ENCODE measurements around the gene SPHK1. TPM values are rescaled to one million over a fixed set of nuclear protein-coding genes. Genes with fewer than 3 reads are reported as not detected.

Gene SPHK1
- total RNA-seq, 4 donors from 2014 or later = 1.3 to 11.6 (median 7.6) TPM

DNA sequence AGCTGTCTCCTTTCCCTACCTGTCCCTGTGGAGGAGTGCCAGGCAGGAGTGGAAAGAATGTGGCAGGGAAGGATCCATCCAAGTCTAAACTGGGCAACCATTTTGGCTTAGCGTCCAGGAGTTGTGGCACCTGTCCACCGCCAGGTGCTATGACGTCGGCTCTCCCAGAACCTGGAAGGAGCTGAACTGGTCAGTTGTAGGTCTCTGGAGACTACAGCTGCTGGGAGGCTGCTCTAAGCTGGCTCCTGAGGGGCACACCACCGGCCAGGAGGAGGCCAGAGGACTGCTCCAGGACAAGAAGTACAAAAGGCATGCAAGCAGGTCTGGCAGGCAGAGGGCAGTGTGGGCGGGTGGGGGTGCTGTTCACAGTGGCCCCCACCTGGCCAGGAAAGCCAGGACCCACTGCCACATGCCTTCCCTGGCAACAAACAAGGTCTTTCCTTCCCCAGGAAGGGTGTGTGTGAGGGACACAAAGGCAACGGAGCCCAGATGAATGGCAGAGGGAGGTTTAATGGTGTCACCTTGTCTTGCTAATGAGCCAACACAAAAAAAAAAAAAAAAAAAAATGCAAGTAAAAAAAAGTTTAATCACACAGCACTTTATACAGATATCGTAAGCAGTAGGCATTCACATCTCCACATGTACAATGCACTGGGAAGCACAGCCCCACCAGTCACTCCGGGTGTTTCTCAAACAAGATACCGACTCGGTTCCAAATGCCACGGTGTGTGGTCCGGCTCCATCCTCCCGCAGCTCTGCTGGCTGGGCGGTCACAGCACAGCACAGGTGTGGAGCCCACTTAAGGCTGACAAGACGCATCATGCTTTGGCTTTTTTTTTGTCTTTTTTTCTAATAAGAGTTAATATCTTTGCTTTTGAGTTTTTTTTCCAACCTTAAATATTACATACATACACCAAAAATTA, 4.8 kb downstream of the SPHK1 start:
- TF ChIP-seq, protein P1, sequence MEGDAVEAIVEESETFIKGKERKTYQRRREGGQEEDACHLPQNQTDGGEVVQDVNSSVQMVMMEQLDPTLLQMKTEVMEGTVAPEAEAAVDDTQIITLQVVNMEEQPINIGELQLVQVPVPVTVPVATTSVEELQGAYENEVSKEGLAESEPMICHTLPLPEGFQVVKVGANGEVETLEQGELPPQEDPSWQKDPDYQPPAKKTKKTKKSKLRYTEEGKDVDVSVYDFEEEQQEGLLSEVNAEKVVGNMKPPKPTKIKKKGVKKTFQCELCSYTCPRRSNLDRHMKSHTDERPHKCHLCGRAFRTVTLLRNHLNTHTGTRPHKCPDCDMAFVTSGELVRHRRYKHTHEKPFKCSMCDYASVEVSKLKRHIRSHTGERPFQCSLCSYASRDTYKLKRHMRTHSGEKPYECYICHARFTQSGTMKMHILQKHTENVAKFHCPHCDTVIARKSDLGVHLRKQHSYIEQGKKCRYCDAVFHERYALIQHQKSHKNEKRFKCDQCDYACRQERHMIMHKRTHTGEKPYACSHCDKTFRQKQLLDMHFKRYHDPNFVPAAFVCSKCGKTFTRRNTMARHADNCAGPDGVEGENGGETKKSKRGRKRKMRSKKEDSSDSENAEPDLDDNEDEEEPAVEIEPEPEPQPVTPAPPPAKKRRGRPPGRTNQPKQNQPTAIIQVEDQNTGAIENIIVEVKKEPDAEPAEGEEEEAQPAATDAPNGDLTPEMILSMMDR (IDR thresholded peaks at IDR 0.05; ENCODE audit: low read depth) = no peak

DNA sequence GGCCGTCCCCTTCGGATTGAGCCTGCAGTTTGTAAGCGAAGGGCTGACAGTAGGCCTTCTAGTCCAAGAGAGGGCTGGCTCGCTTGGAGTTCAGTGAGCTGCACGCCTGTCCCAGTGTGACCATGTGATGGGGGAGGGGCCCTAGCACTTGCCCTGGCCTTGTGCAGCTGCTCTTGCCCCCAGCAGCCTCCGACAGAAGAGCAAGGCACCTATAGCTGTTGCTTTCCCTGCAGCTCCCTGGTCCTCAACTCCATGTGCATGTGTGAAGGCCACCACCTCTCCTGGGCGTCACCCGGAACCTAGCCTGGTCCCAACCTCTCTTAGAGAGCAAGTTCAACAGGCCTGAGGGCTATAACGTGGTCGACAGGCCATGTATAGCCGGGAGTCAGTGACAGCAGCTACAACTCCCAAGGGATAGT, 5.6 kb downstream of the SPHK1 start:
- TF ChIP-seq, protein P1 (IDR thresholded peaks at IDR 0.05; ENCODE audit: low read depth) = no peak

DNA sequence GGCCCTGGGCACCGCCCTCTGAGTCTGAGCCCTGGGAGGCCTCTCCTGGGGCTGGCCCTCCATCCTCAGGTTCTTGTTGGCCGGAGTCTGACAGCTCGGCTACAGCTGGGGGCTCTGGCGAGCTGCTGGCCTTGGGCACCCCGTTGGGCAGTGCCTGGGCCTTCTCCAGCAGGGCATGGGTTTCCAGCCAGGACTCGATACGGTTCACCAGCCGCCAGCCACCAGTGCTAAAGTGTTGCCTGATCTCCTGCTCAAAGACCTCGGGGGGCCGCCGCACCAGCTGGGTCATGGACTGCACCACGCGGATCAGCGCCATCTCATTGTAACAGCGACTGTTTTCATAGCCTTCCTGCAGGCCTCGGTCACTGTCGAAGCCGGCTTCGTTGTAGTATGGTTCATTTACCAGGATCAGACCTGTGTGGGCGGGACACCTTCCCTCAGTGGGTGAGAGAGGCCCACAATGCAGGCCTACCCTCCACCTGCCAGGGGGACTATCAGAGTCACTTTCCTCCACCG, 6.8 kb downstream of the SPHK1 start:
- TF ChIP-seq, protein P1 (IDR thresholded peaks at IDR 0.05; ENCODE audit: low read depth) = no peak

DNA sequence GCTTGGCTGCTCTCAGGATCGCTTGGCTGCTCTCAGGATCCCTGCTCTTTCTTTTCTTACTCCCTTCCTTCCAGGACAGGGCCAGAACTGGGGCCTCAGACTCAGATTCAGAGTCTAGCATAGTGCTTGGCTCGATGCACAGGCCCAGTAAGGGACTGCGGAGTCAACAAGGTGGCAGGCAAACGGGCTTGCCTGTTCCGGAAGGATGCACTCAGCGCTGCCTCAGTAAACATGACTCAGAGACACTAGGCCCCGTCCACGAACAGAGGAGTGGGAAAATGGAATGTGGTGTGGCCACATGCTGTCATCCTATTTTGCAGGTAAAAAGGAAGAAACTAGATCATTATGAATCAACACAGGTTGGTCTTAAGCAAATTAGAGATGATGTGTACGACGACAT, 9.8 kb downstream of the SPHK1 start:
- TF ChIP-seq, protein P1 (IDR thresholded peaks at IDR 0.05; ENCODE audit: low read depth) = no peak

DNA sequence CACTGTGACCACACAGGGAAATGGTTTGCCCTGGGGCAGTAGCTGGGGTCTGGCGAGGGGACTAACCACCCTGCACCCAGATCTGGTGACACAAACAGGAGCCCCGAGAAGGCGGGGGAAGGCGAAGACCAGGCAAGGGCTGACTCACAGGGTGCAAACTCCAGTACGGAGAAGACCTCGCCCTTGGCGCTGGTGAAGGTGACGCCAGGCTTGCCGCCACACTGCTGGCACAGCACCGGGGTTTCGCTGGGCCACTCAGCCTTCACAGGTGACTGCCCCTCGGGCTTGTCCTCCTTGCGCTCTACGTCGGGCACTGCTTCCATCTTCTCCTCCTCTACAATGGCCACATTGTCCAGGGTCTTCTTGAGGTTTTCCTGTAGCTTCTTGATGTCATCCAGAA, 11.6 kb downstream of the SPHK1 start:
- TF ChIP-seq, protein P1 (IDR thresholded peaks at IDR 0.05; ENCODE audit: low read depth) = no peak

DNA sequence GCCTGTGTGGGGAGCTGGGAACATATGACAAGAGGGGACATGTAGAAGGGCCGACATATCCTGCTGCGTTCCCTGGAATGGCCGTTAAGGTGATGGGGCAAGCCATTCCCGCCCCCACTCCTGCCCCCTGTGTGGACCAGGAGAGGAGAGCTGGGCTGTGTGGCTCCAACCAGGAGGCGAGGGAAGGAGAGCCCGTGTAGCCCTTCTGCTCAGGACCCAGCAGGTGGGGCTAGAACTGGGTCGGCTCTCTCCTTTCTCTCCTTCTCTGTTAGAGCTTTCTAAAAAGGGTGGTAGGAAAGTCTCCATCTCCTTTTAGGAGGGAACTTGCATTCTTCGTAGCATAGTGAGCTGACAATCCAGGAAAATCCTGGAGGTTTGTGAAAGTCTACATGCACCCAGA, 12.8 kb downstream of the SPHK1 start:
- TF ChIP-seq, protein P1 (IDR thresholded peaks at IDR 0.05; ENCODE audit: low read depth) = no peak

DNA sequence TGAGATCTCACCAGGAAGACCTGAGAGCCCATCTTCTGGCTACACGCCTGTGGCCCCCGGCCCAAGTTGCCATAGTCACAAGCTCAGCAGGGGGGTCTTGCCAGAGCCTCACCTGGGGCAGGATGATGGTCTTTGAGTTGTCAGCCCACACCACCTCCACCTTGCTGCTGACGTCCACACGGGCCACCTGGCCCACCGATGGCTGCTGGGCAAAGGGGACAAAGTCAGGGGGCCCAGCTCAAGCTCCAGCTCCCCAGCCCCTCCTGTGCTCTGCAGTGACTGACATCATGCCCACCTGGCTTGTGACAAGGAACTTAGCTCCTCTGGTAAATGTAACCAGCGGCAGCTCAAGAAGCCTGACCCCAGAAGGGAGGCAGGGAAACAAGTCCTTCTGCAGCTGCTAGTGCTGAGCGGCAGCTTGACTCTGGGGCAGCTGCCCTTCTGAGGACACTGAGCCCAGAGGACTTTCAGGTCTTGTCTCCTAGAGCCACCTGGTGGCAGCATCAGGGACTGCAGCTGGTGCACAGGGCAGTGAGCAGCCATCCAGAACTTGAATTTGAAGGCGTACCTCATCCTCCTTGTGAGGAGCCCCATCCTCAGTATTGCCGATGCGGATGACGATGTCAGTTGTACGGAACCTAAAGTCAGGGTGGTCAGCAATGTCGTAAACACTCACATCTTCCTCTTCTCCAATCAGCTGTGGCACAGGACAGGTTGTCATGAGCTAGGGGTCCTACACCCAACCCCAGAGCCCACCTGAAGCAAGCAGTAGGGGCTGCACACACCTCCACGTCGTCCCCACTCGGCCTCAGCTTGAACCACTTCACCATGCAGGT, 13.5 kb downstream of the SPHK1 start:
- TF ChIP-seq, protein P1 (IDR thresholded peaks at IDR 0.05; ENCODE audit: low read depth) = no peak
